ENCODE results near the gene ELMOD3. TPM values are rescaled to one million over a fixed set of nuclear protein-coding genes. Genes with fewer than 3 reads are reported as not detected.
A peak's percentile ranks its signal among the peaks of the same experiment; 100 is the strongest.

Gene ELMOD3
- total and polyA plus RNA-seq, 2 of the 8 experiments (the other 6 are each of a cell fraction or from before 2014, with no cell fraction given): 8.5 to 10.2 TPM

DNA sequence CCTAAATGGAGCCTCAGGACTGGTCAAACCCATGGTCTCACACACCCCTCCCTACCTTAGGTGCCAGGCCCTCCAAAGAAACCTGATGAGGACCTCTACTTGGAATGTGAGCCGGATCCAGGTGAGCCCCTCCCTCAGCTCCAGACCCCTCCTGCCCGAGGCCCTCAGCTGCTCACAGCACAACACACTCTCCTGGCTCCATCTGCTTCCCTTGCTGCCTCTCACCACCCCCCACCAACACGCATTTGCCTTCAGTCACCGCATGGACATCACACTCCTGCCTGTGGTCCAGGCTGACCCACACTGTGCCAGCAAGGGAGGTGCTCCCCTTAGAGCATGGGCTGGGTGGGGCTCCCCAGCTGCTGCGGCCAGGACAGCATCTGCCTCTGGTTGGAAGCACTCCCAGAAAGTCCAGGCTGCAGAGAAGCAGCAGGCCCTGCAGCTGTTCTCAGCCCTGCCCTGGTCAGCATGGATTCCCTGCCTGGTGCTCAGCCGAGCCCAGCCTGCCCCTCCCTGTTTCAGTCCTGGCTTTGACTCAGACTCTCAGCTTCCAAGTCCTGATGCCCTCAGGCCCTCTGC lies 79.0 kb downstream of the ELMOD3 start:
- Histone ChIP-seq H3K23ac (ENCODE audit: insufficient read length) (no peak overlapping the region), H4K20me1 (replicated peaks in 1 of 2; ENCODE audit: control insufficient read depth in 1 of 2, insufficient read depth in 2 of 2, low read length in 2 of 2) (no peaks in the 10 kb centered on the region), H2BK120ac (replicated peaks; ENCODE audit: low read depth, low read length) (peak overlapping the region; percentile 21), H2BK5ac (ENCODE audit: low read depth, low read length) (peak overlapping the region; percentile 76; the same call in 1 of the 2 replicates), H3K14ac (ENCODE audit: insufficient read length) (no peak overlapping the region), H4K5ac (ENCODE audit: insufficient read length, low read depth, low read length) (peak overlapping the region; percentile 14), H2BK15ac (ENCODE audit: low read length) (peak overlapping the region; percentile 74; the same call in 1 of the 2 replicates), H3K79me2 (ENCODE audit: control insufficient read depth in 1 of 2, insufficient read depth in 2 of 2, low read length in 2 of 2) (no peaks in the 10 kb centered on the region), H3K4ac (replicated peaks; ENCODE audit: insufficient read length, low read depth, low read length) (no peak overlapping the region), H3K4me3 (ENCODE audit: extremely low read depth in 1 of 4, insufficient read depth in 2 of 4, low read depth in 3 of 4, low read length in 4 of 4) (no peak overlapping the region), H2AK5ac (ENCODE audit: low read depth, low read length) (no peak overlapping the region), H3K27me3 (replicated peaks in 1 of 4; ENCODE audit: control insufficient read depth in 3 of 4, extremely low read depth in 1 of 4, insufficient read depth in 3 of 4, low read length in 3 of 4) (peaks cover 0 to 12% (median 5%) of the 10 kb centered on the region in 4 experiments; a peak in 4 of 7 replicates), H2BK12ac (ENCODE audit: low read depth, low read length) (peak overlapping the region; percentile 91; the same call in 1 of the 2 replicates), H3K18ac (ENCODE audit: extremely low read depth, low read length) (peak overlapping the region; percentile 76; the same call in 1 of the 2 replicates), H2BK20ac (ENCODE audit: low read length) (peak overlapping the region; percentile 23; the same call in 1 of the 2 replicates), H3K36me3 (ENCODE audit: control insufficient read depth in 2 of 4, insufficient read depth in 4 of 4, low read length in 3 of 4) (no peaks in the 10 kb centered on the region), H4K91ac (replicated peaks; ENCODE audit: insufficient read length, low read length) (peak overlapping the region; percentile 92), H3K27ac (ENCODE audit: low read depth, low read length) (no peak overlapping the region), H3K23me2 (ENCODE audit: low read depth, low read length) (peaks cover 5% of the 10 kb centered on the region; the same call in 1 of the 2 replicates), H2AFZ (ENCODE audit: low read length) (no peak overlapping the region), H3K9me3 (ENCODE audit: insufficient read depth in 2 of 2, low read depth in 1 of 2, low read length in 1 of 2) (no peaks in the 10 kb centered on the region), H3K4me2 (ENCODE audit: insufficient read depth in 1 of 2, low read depth in 2 of 2, low read length in 2 of 2) (peak overlapping the region in 1 of 2 experiments; percentile 30; a peak in 1 of 4 replicates), H3K9ac (replicated peaks in 1 of 4; ENCODE audit: extremely low read depth in 1 of 4, low read depth in 3 of 4, low read length in 3 of 4) (no peak overlapping the region), H4K8ac (ENCODE audit: extremely low read depth, insufficient read depth, low read length) (no peak overlapping the region), H3K4me1 (replicated peaks in 1 of 4; ENCODE audit: control insufficient read depth in 3 of 4, insufficient read depth in 4 of 4, low read length in 3 of 4) (peaks cover 7 to 64% (median 52%) of the 10 kb centered on the region in 4 experiments), H3K56ac (replicated peaks; ENCODE audit: insufficient read length, low read depth, low read length) (no peak overlapping the region), H3K79me1 (ENCODE audit: low read depth, low read length) (no peaks in the 10 kb centered on the region; the same call in 1 of the 2 replicates)
- ChIA-PET CTCF (ENCODE audit: partially characterized antibody) (interaction anchor here (0.6 to 8.1 kb wide), 11 partner anchors 13 to 361 kb away, joined by 3 to 49 read pairs (median 3); partner anchors contain the start of gene MAT2A), POLR2A (ENCODE audit: partially characterized antibody) (interaction anchor here (1.2 to 55.3 kb wide), 6 partner anchors 8 to 113 kb away, joined by 3 to 1889 read pairs (median 26); partner anchors contain the start of genes GGCX, MAT2A and SH2D6)
- DNase-seq (ENCODE audit: low read depth in 1 of 2, low spot score in 2 of 2) (no peak), FAIRE-seq (no peak)
- 84% methylated on average over 6 of the region's 6 CpGs; no CpG with 5 or more reads in 1 of the 2 experiments for WGBS, 2 experiments (ENCODE audit: extremely low coverage in 1 of 2, insufficient coverage in 1 of 2, insufficient read length in 1 of 2, insufficient replicate concordance in 2 of 2, low coverage in 1 of 2, low lambda C conversion rate in 2 of 2, missing lambda C conversion rate in 1 of 2)
- TF ChIP-seq KDM5A (IDR thresholded peaks at IDR 0.05; ENCODE audit: low read length): no peak
- no peak for TF ChIP-seq SP2 (IDR thresholded peaks at IDR 0.05; ENCODE audit: low read length)
- no peak for TF ChIP-seq YY1 (IDR thresholded peaks at IDR 0.05; ENCODE audit: low read depth, low read length)
- no peak for TF ChIP-seq BRCA1 (IDR thresholded peaks at IDR 0.05; ENCODE audit: low read depth, low read length)
- TF ChIP-seq, protein P1, sequence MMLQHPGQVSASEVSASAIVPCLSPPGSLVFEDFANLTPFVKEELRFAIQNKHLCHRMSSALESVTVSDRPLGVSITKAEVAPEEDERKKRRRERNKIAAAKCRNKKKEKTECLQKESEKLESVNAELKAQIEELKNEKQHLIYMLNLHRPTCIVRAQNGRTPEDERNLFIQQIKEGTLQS (IDR thresholded peaks at IDR 0.05; ENCODE audit: insufficient read depth, low read depth, low read length): no peak
- 0 out of 2 replicates have a peak, but pooled peaks have one; percentile 44 for TF ChIP-seq MAX (IDR thresholded peaks at IDR 0.05)
- no peak for TF ChIP-seq MAFK (IDR thresholded peaks at IDR 0.05; ENCODE audit: low read depth, low read length)
- TF ChIP-seq POLR2A (IDR thresholded peaks at IDR 0.05; ENCODE audit: control extremely low read depth in 1 of 2, low read depth in 2 of 2, low read length in 2 of 2): no peak

Measured in H1 (cell line).